ENCODE measurements around the gene KRTAP17-1.
"Not testable (repeated sequence)": the region's sequence is repeated elsewhere in the genome, so short reads cannot be mapped to it uniquely, and the experiment has no call there.

KRTAP17-1 gene

GRCh38 chr17:41315204-41315794 is at the start of gene KRTAP17-1:
TSS of gene KRTAP17-1 (minus strand) at chr17:41315710. CDS start at chr17:41315650, 60 bp downstream.
- TF ChIP-seq CTCF (IDR thresholded peaks at IDR 0.05; ENCODE audit: low read depth, low read length) = no peak

GRCh38 chr17:41363881-41364280 is 48.4 kb upstream of the KRTAP17-1 start:
- TF ChIP-seq CTCF (IDR thresholded peaks at IDR 0.05; ENCODE audit: low read depth, low read length) = no peak
- DNase-seq (ENCODE audit: extremely low read depth, low read depth) = no peak

More at GRCh38 chr17:41315204-41315794, at the start of gene KRTAP17-1:
- DNase-seq (ENCODE audit: extremely low read depth, low read depth) = no peak

GRCh38 chr17:41360296-41360995 is 44.9 kb upstream of the KRTAP17-1 start:
- no peak for TF ChIP-seq CTCF (IDR thresholded peaks at IDR 0.05; ENCODE audit: low read depth, low read length)
- DNase-seq (ENCODE audit: extremely low read depth, low read depth) = no peak

GRCh38 chr17:41354536-41354935 is 39.0 kb upstream of the KRTAP17-1 start:
- no peak for DNase-seq (ENCODE audit: extremely low read depth, low read depth)
- TF ChIP-seq CTCF (IDR thresholded peaks at IDR 0.05; ENCODE audit: low read depth, low read length) = no peak

- no peak for TF ChIP-seq CTCF (IDR thresholded peaks at IDR 0.05; ENCODE audit: low read depth, low read length)
- no peak for DNase-seq (ENCODE audit: extremely low read depth, low read depth)
These were observed 37.3 kb upstream of the KRTAP17-1 start for GRCh38 chr17:41352597-41353366.

- TF ChIP-seq CTCF (IDR thresholded peaks at IDR 0.05; ENCODE audit: low read depth, low read length) = no peak
- DNase-seq (ENCODE audit: extremely low read depth, low read depth) = no peak
These were observed 35.7 kb upstream of the KRTAP17-1 start for GRCh38 chr17:41351177-41351576.

GRCh38 chr17:41350381-41350878 is 34.9 kb upstream of the KRTAP17-1 start, which contains the start of gene KRT33A:
TSS of gene KRT33A (minus strand) at chr17:41350828. CDS start at chr17:41350767, 61 bp downstream.
- not testable (repeated sequence) for DNase-seq (ENCODE audit: extremely low read depth, low read depth)
